GF-D8 (cell line): ENCODE results near the gene FUZ.
"Not testable (repeated sequence)": the region's sequence is repeated elsewhere in the genome, so short reads cannot be mapped to it uniquely, and the experiment has no call there.

Source experiments
- DNase-seq: peaks from one replicate; lab custom pipeline; 2025; lab: John Stamatoyannopoulos, UW

The FUZ gene

DNA sequence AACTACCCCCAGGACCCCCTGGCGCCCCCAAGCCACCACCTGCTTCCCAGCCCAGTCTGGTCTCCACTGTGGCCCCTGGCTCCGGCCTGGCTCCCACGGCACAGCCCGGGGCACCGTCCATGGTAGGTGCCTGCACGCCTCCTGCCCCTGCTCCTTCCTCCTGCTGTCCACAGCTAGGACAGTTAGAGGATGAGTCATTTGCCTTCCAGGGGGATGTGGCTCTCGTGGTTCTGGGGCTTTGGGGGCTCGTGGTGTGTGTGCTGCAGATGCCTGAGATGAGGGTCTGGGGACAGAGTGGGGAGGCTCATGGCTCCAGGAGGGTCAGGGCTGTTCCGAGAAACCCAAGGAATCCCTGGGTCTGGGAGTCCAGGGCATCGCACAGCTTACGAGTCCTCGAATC, 17.7 kb upstream of the FUZ start:
- DNase-seq = no peak

- DNase-seq = no peak
These were observed 16.6 kb upstream of the FUZ start for GRCh38 chr19:49829721-49830120.

DNA sequence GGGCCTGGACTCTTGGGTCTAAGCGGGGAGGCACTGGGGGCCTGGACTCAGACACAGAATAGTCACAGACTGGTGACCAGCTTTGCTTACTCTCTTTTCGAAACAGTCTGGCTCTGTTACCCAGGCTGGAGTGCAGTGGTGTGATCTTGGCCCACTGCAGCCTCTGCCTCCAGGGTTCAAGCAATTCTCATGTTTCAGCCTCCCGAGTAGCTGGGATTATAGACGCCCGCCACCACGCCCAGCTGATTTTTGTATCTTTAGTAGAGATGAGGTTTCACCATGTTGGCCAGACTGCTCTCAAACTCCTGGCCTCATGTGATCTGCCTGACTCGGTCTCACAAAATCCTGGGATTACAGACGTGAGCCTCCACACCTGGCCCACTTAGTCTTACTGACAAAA, 16.1 kb upstream of the FUZ start:
- DNase-seq = no peak

DNA sequence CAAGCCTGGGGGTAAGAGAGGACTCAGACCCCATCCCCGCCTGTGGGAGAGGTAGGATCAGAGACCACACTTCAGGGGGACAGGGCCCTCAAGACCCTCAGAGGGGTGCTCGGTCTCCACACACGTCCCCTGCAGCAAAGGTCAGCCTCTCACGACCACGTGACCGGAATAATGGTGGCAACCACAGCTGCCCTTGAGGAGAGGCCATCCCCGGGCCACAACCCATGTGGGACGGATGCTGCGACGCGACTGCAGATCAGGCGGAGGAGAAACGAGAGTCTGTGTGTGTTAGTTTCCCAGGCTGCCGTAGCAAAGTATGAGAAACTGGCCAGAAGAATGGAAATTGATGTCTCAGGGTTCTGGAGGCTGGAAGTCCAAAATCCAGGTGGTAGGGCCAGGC, 13.9 kb upstream of the FUZ start:
- no peak for DNase-seq

- no peak for DNase-seq
These were observed 11.6 kb upstream of the FUZ start for GRCh38 chr19:49824662-49825061.

GRCh38 chr19:49823472-49823871, 10.4 kb upstream of the FUZ start:
- DNase-seq = no peak

GRCh38 chr19:49820125-49820524, 7.0 kb upstream of the FUZ start:
- DNase-seq = peak; percentile 71

- not testable (repeated sequence) for DNase-seq
These were observed 6.5 kb upstream of the FUZ start for GRCh38 chr19:49819452-49820115.

DNA sequence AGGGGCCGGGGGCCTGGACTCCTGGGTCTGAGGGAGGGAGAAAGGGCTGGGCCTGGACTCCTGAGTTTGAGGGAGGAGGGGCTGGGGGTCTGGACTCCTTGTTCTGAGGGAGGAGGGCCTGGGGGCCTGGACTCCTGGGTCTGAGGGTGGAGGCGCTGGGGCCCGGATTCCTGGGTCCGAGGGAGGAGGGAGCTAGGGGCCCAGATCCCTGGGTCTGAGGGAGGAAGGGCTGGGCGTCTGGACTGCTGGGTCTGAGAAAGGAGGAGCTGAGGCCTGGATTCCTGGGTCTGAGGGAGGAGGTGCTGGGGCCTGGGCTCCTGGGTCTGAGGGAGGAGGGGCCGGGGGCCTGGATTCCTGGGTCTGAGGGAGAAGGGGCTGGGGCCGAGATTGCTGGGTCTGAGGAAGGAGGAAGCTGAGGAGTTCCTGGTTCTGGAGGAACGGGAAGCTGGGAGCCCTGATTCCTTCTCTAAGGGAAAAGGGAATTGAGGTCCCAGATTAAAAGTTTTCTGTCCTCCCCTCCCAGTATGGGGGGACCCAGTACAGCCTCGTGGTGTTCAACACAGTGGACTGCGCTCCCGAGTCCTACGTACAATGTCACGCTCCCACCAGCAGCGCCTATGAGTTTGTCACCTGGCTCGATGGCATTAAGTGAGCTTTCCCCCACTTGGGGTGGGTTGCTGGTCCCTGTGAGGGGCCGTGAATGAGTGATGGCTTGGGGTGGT, 5.7 kb upstream of the FUZ start:
- no peak for DNase-seq

- peak; percentile 51 for DNase-seq
These were observed 5.0 kb upstream of the FUZ start, which contains the start of gene MED25 for GRCh38 chr19:49817964-49818648. Gene MED25 (plus strand): TSS chr19:49818289. CDS start chr19:49818342, 53 bp downstream.

- no peak for DNase-seq
These were observed 3.5 kb upstream of the FUZ start for GRCh38 chr19:49816590-49816989.

- no peak for DNase-seq
These were observed 918 bp upstream of the FUZ start for GRCh38 chr19:49814010-49814409.

DNA sequence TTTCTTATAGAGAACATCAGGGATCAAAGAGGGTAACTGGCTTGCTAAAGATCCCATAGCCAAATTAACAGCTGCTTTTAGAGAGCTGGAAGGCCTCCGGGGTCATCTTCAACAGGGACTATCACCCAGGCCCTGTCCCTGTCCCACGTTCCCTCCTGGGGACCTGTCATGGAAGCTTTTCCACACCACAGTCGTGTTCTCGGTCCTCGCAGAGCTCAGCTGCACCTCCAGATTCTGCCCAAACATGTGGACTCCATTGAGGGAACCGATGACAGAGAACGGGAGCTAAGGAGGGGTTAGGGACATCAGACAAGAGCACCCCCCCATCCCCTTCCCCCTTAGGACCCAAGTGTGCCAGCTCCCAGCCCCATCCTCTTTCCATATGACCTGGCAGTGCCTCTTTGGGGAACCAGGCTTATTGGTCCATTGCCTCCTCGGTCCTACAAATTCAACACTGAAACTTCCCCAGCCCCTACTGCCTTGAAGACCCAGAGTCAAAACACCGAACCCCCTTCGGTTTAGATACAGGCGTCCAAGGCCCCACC, 568 bp downstream of the FUZ start:
- DNase-seq = no peak

DNA sequence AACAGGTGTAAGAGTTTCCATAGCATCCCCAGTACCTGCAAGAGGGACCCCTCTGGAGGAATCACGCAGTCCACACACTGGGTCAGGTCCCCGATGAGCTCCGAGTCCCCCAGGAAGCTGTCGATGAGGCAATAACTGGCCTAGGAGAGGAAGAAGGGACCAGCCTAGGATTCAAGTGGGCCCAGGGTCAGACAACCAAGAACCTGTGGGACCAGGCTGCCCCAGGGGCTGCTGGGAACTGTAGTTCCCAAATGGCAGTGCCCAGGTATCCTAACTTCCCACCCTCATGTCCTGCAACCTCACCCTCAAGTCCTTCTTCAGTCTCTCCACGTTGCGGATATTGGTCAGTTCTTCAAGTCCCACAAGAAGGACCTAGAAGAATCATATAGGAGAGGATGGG, 1.8 kb downstream of the FUZ start:
- DNase-seq = no peak

GRCh38 chr19:49809941-49810389, 3.1 kb downstream of the FUZ start:
- DNase-seq = no peak

GRCh38 chr19:49809160-49809940, 3.7 kb downstream of the FUZ start:
- DNase-seq = no peak

DNA sequence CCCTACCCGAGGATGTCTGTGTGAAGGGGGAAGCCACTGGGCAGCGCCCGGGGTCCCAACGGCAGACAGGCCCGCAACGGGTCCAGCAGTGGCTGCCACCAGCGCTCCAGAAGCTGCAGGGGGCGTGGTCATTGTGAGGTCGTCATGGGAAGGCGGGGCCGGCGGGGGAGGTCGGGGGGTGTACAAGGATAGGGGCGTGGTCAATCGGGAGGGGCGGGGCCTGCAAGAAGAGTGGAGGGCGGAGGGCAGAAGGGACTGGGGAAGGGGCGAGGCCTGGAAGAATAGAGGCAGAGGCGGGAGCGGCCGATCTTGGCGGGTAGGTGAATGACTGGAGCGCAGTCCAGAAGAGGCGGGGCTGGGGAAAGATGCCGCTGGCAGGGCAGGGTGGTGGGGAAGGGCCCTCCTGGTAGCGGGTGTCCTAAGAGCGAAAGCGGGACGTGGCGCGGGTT, 4.4 kb downstream of the FUZ start:
- no peak for DNase-seq

GRCh38 chr19:49807904-49808675, 5.0 kb downstream of the FUZ start:
- peak; percentile 51 for DNase-seq

- DNase-seq = peak; percentile 75
These were observed 5.8 kb downstream of the FUZ start for GRCh38 chr19:49807058-49807903.

DNA sequence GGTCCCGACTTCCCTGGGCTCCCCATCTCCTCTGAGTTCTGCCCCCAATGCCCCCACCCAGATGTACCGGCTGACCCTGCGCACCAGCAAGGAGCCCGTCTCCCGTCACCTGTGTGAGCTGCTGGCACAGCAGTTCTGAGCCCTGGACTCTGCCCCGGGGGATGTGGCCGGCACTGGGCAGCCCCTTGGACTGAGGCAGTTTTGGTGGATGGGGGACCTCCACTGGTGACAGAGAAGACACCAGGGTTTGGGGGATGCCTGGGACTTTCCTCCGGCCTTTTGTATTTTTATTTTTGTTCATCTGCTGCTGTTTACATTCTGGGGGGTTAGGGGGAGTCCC, 6.5 kb downstream of the FUZ start:
- no peak for DNase-seq
